HepG2 (cell line): ENCODE measurements around the gene FAM219A. TPM values are rescaled to one million over a fixed set of nuclear protein-coding genes. Genes with fewer than 3 reads are reported as not detected.

Experiments used
- ATAC-seq: fragments of 200-7000 bp; cut with Tn5 transposase; 3 replicates; pipeline ENCODE4 v1.9.1; 2020; ENCODE audit warnings: mild to moderate bottlenecking, moderate library complexity
- BruUV-seq: library from RNA; stranded (reverse); fragments of 400-500 nt; replicated peaks from 2 replicates; lab custom pipeline; 2021; lab: Mats Ljungman, UMichigan
- CTCF ChIA-PET: fragments of 300-600 bp; formaldehyde crosslinking; extraction: SDS; loops from one replicate; lab custom pipeline; 2021; ENCODE audit warnings: low total read pairs, inconsistent platforms, low intra/inter-chr PET ratio; lab: Yijun Ruan, JAX
- POLR2A ChIA-PET: fragments of 350-600 bp; sonication (Branson Sonifier 250); formaldehyde crosslinking; loops from one replicate; lab custom pipeline; 2020; ENCODE audit warnings: antibody characterized with exemption, inconsistent platforms; lab: Yijun Ruan, JAX
- DNase-seq: peaks from one replicate; pipeline ENCODE4 v3.0.0-alpha.2; 2015; ENCODE audit warnings: low spot score
- FAIRE-seq: peaks from 3 replicates; lab custom pipeline; 2011; peaks lifted over from hg19 to GRCh38; lab: Jason Lieb, UNC
- H2AFZ ChIP-seq: one replicate; pipeline ENCODE4 v1.6.1; 2011; ENCODE audit warnings: low read length, inconsistent platforms
- H3K27ac ChIP-seq: fragments of 300-600 bp; 3 replicates; pipeline ENCODE4 v1.8.0; 2011; ENCODE audit warnings: mixed run types, mild to moderate bottlenecking, mixed read lengths, low read length, inconsistent platforms; ENCODE audit not compliant: insufficient read depth; ENCODE audit errors: extremely low read length
- H3K27me3 ChIP-seq, 2 experiments: fragments of 200-600 bp in 1 of 2; 2 replicates in 1 of 2; 3 replicates in 1 of 2; pipeline versions ENCODE4 v1.6.0 to v1.8.0; 2011; ENCODE audit warnings: low read length in 2 of 2, mild to moderate bottlenecking in 2 of 2, moderate library complexity in 2 of 2, inconsistent platforms in 1 of 2; ENCODE audit not compliant: insufficient read depth in 2 of 2, control insufficient read depth in 1 of 2
- H3K36me3 ChIP-seq, 2 experiments: fragments of 200-600 bp in 1 of 2; replicated peaks in 1 of 2; 2 replicates in 1 of 2; 3 replicates in 1 of 2; pipeline versions ENCODE4 v1.5.1 to v1.8.0; 2011; ENCODE audit warnings: low read length in 2 of 2, inconsistent platforms in 1 of 2; ENCODE audit not compliant: insufficient read depth in 2 of 2, control insufficient read depth in 1 of 2
- H3K4me1 ChIP-seq: 2 replicates; pipeline ENCODE4 v1.5.1; 2012; ENCODE audit warnings: low read length, inconsistent platforms; ENCODE audit not compliant: insufficient read depth
- H3K4me2 ChIP-seq: 2 replicates; pipeline ENCODE4 v1.6.0; 2011; ENCODE audit warnings: low read depth, low read length, inconsistent platforms
- H3K4me3 ChIP-seq, 3 experiments: fragments of 200-600 bp in 1 of 3; sonication (generic), shearing (Covaris generic) in 1 of 3; replicated peaks in 1 of 3; 2 replicates each; pipeline ENCODE4 v1.5.1; 2011 to 2016; ENCODE audit warnings: low read length in 3 of 3, inconsistent platforms in 2 of 3, low read depth in 2 of 3, mild to moderate bottlenecking in 2 of 3, control low read depth in 1 of 3, mixed read lengths in 1 of 3; ENCODE audit not compliant: insufficient read depth in 1 of 3
- H3K79me2 ChIP-seq: one replicate; pipeline ENCODE4 v1.6.1; 2011; ENCODE audit warnings: low read length, inconsistent platforms; ENCODE audit not compliant: insufficient read depth
- H3K9ac ChIP-seq: 2 replicates; pipeline ENCODE4 v1.6.0; 2011; ENCODE audit warnings: mild to moderate bottlenecking, low read depth, low read length, inconsistent platforms; ENCODE audit not compliant: insufficient read depth
- H3K9me3 ChIP-seq: 2 replicates; pipeline ENCODE4 v1.5.1; 2012; ENCODE audit warnings: mild to moderate bottlenecking, low read length
- H4K20me1 ChIP-seq: 2 replicates; pipeline ENCODE4 v1.6.0; 2011; ENCODE audit warnings: inconsistent platforms, mild to moderate bottlenecking, low read length, moderate library complexity; ENCODE audit not compliant: insufficient read depth
- ARID4A ChIP-seq: sonication (generic); formaldehyde crosslinking; IDR thresholded peaks from 2 replicates; pipeline ENCODE4 v1.5.0; 2020; ENCODE audit warnings: mild to moderate bottlenecking, missing genetic modification reagents, borderline replicate concordance
- PAWR ChIP-seq: sonication (generic); formaldehyde crosslinking; IDR thresholded peaks from 2 replicates; pipeline ENCODE4 v1.4.0; 2020; ENCODE audit warnings: missing genetic modification reagents, mild to moderate bottlenecking, borderline replicate concordance
- SIN3A ChIP-seq: IDR thresholded peaks from 2 replicates; pipeline ENCODE4 v1.6.1; 2011; ENCODE audit warnings: low read depth, mild to moderate bottlenecking, control low read depth, low read length, borderline replicate concordance
- SRSF1 ChIP-seq: fragments of 200-400 bp; formaldehyde crosslinking; optimal IDR thresholded peaks from 2 replicates; pipeline ENCODE3; 2017; ENCODE audit warnings: mild to moderate bottlenecking, low read depth, low read length, moderate library complexity
- ZBTB26 ChIP-seq: IDR thresholded peaks from 2 replicates; pipeline ENCODE4 v1.6.1; 2016; ENCODE audit warnings: missing compliant biosample characterization, missing genetic modification reagents, borderline replicate concordance
- ZNF3 ChIP-seq: IDR thresholded peaks from 2 replicates; pipeline ENCODE4 v1.7.0; 2017; ENCODE audit warnings: inconsistent platforms
- ZSCAN9 ChIP-seq: IDR thresholded peaks from 2 replicates; pipeline ENCODE4 v1.6.1; 2016; ENCODE audit warnings: borderline replicate concordance
- WGBS: methylation state at CpG from one replicate; pipeline ENCODE4 v1.1.6; 2017; ENCODE audit warnings: low lambda C conversion rate; 5-methylcytosine and 5-hydroxymethylcytosine counted together
- in situ Hi-C: cut with HindIII; loops from 2 replicates; pipeline ENCODE4 v1.10.0; 2017; ENCODE audit warnings: low pct_unique_long_range_greater_than_20kb; ENCODE audit not compliant: extremely low pct_ligation_motif_present
- intact Hi-C: fragments of 100-400 bp; cut with micrococcal nuclease; formaldehyde crosslinking; loops from one replicate; pipeline ENCODE4 v1.10.0; 2022; ENCODE audit not compliant: unreplicated experiment
- polyA plus RNA-seq, 8 experiments: library from polyadenylated mRNA; depleted of rRNA in 3 of 8; stranded (reverse) in 7 of 8; unstranded in 1 of 8; fragments of >200 nt; fragmentation: Illumina TruSeq in 4 of 8; extraction: Trizol in 4 of 8; gene quantifications; 2 replicates each; pipeline versions ENCODE4 v1.2.1 to v1.2.3, GENCODE V29; 2011 to 2016; ENCODE audit warnings: low read depth in 4 of 8, missing spikeins in 1 of 8, mixed read lengths in 1 of 8; ENCODE audit not compliant: insufficient read depth in 1 of 8
- total RNA-seq, 5 experiments: library from RNA; depleted of rRNA; stranded (reverse); fragments of >200 nt; fragmentation: Illumina TruSeq; extraction: Trizol; gene quantifications; 2 replicates each; pipeline ENCODE4 v1.2.3, GENCODE V29; 2016; ENCODE audit warnings: low read depth in 1 of 5
- TF ChIP-seq, protein P1 (sequence below): IDR thresholded peaks from 2 replicates; pipeline ENCODE4 v1.6.1; 2012; ENCODE audit warnings: inconsistent platforms

FAM219A gene
- total and polyA plus RNA-seq, 2 of the 13 experiments (the other 11 are each of a cell fraction or from before 2014, with no cell fraction given): 3.9 to 6.4 TPM

DNA sequence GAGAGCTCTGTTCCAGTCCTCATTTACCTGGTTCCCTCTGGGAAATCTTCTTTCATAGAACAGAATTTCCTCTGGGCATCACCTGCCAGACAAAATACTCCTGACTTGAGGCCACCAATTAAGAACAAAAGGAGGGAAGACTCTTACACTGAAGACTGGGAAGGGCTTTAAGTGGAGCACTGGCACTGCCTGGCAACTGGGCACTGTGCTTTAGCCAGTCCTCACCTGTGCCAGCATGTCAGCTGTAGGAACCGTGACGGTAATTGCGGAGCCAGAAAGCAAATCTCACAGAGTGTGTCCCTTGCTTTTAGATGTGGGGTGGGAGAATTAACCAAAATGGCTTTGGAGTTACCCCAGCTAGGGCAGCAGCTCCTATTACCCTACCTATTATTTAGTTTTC lies 40.6 kb downstream of the FAM219A start:
- Histone ChIP-seq H3K9me3 (no peaks in the 10 kb centered on the region), H3K4me1 (no peaks in the 10 kb centered on the region), H3K27ac (no peak overlapping the region), H3K9ac (no peak overlapping the region), H3K79me2 (no peaks in the 10 kb centered on the region), H2AFZ (no peak overlapping the region), H3K4me3 (no peak overlapping the region), H3K36me3 (no peaks in the 10 kb centered on the region), H3K27me3 (no peaks in the 10 kb centered on the region), H3K4me2 (no peak overlapping the region), H4K20me1 (no peaks in the 10 kb centered on the region)
- in situ Hi-C loops (no loop called here), intact Hi-C loops (no loop called here)
- CTCF ChIA-PET: no interaction called here
- TF ChIP-seq, protein P1, sequence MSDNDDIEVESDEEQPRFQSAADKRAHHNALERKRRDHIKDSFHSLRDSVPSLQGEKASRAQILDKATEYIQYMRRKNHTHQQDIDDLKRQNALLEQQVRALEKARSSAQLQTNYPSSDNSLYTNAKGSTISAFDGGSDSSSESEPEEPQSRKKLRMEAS: no peak
- no peak for TF ChIP-seq ZNF3
- TF ChIP-seq ZSCAN9 (CRISPR knock-in tag): no peak
- TF ChIP-seq ZBTB26 (CRISPR knock-in tag): no peak
- TF ChIP-seq SIN3A: no peak
- TF ChIP-seq PAWR (CRISPR knock-in tag): no peak
- TF ChIP-seq ARID4A (CRISPR knock-in tag): no peak
- TF ChIP-seq SRSF1: no peak
- DNase-seq: no peak
- POLR2A ChIA-PET: no interaction called here
- 91% methylated on average over 3 of the region's 3 CpGs for WGBS
- BruUV-seq: no TSS peak
- no peak for ATAC-seq
- FAIRE-seq: no peak
